MM.1S (cell line): ENCODE results near the gene ACAA1.

ENCODE experiments used
- DNase-seq: peaks from one replicate; pipeline ENCODE4 v3.0.0-alpha.2; 2015
- H2AFZ ChIP-seq: fragments of 300-600 bp; sonication (generic); 2 replicates; pipeline ENCODE4 v1.6.0; 2016; ENCODE audit warnings: antibody characterized with exemption, low read length
- H3F3A ChIP-seq: fragments of 300-600 bp; sonication (generic); 2 replicates; pipeline ENCODE4 v1.6.1; 2016; ENCODE audit warnings: mild to moderate bottlenecking, antibody characterized with exemption, low read length, moderate library complexity, mixed read lengths; ENCODE audit not compliant: insufficient read depth
- H3K27ac ChIP-seq: fragments of 300-600 bp; sonication (generic); 2 replicates; pipeline ENCODE4 v1.5.1; 2016; ENCODE audit warnings: mild to moderate bottlenecking, low read length
- H3K27me3 ChIP-seq: fragments of 300-600 bp; sonication (generic); replicated peaks from 2 replicates; pipeline ENCODE4 v1.6.0; 2016; ENCODE audit warnings: low read length; ENCODE audit not compliant: insufficient read depth
- H3K36me3 ChIP-seq: fragments of 300-600 bp; sonication (generic); replicated peaks from 2 replicates; pipeline ENCODE4 v1.6.1; 2016; ENCODE audit warnings: mild to moderate bottlenecking, low read length, mixed read lengths; ENCODE audit not compliant: insufficient read depth
- H3K4me1 ChIP-seq: fragments of 300-600 bp; sonication (generic); 2 replicates; pipeline ENCODE4 v1.6.1; 2016; ENCODE audit warnings: low read length, mixed read lengths
- H3K4me2 ChIP-seq: fragments of 300-600 bp; sonication (generic); 2 replicates; pipeline ENCODE4 v1.6.0; 2016; ENCODE audit warnings: low read depth, low read length
- H3K4me3 ChIP-seq: fragments of 300-600 bp; sonication (generic); 2 replicates; pipeline ENCODE4 v1.5.1; 2016; ENCODE audit warnings: low read length, mixed read lengths
- H3K79me2 ChIP-seq: fragments of 300-600 bp; sonication (generic); 2 replicates; pipeline ENCODE4 v1.6.1; 2016; ENCODE audit warnings: mixed run types, low read length, mixed read lengths
- H3K9ac ChIP-seq: fragments of 300-600 bp; sonication (generic); 2 replicates; pipeline ENCODE4 v1.6.1; 2016; ENCODE audit warnings: low read length, mixed read lengths
- H3K9me2 ChIP-seq: fragments of 300-600 bp; sonication (generic); replicated peaks from 2 replicates; pipeline ENCODE4 v1.6.1; 2016; ENCODE audit warnings: mild to moderate bottlenecking, low read length, mixed read lengths; ENCODE audit not compliant: insufficient read depth
- H3K9me3 ChIP-seq: fragments of 300-600 bp; sonication (generic); replicated peaks from 2 replicates; pipeline ENCODE4 v1.6.1; 2016; ENCODE audit warnings: mild to moderate bottlenecking, low read length, mixed read lengths; ENCODE audit not compliant: insufficient read depth
- H4K20me1 ChIP-seq: fragments of 300-600 bp; sonication (generic); 2 replicates; pipeline ENCODE4 v1.6.1; 2016; ENCODE audit warnings: mild to moderate bottlenecking, low read length, moderate library complexity, mixed read lengths; ENCODE audit not compliant: insufficient read depth
- EZH2 ChIP-seq: fragments of 300-600 bp; sonication (generic); optimal IDR thresholded peaks from 2 replicates; pipeline ENCODE3; 2017; ENCODE audit warnings: low read depth, mild to moderate bottlenecking, antibody characterized with exemption, low read length, mixed read lengths
- EZH2phosphoT487 ChIP-seq: fragments of 300-600 bp; sonication (generic); IDR thresholded peaks from 2 replicates; pipeline ENCODE4 v1.6.1; 2018; ENCODE audit warnings: antibody characterized with exemption, low read length
- TF ChIP-seq, protein P1 (sequence below): fragments of 300-600 bp; sonication (generic); IDR thresholded peaks from 2 replicates; pipeline ENCODE4 v1.5.1; 2016; ENCODE audit warnings: antibody characterized with exemption, low read length, mixed read lengths

Gene ACAA1

DNA sequence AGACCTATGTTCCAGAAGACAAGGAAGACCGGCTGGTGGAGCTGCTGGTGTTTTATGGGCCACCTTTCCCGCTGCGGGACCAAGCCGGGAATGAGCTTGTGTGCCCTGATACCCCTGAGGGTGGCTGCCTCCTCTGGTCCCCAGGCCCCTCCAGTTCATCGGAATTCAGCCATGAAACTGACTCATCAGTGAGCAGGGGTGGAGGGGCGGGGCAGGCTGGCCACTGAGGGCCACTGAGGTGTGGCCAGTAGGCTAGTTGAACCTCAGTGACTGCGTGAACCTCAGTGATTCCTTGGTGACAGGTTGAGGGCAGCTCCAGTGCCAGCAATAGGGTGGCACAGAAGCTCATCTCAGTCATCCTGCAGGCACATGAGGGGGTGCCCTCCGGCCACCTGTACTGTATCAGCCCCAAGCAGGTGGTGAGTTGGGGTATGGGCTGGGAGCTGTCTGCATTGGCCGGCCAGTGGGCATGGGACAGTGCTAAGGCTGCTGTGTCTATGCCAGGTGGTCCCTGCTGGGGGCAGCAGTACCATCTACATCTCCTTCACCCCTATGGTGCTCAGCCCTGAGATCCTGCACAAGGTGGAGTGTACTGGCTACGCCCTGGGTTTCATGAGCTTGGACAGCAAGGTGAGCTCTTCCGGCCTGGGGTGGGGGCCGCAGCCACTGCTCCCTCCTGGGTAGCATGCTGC, 20.3 kb downstream of the ACAA1 start:
- TF ChIP-seq EZH2 (no peak), EZH2phosphoT487 (no peak)
- TF ChIP-seq, protein P1, sequence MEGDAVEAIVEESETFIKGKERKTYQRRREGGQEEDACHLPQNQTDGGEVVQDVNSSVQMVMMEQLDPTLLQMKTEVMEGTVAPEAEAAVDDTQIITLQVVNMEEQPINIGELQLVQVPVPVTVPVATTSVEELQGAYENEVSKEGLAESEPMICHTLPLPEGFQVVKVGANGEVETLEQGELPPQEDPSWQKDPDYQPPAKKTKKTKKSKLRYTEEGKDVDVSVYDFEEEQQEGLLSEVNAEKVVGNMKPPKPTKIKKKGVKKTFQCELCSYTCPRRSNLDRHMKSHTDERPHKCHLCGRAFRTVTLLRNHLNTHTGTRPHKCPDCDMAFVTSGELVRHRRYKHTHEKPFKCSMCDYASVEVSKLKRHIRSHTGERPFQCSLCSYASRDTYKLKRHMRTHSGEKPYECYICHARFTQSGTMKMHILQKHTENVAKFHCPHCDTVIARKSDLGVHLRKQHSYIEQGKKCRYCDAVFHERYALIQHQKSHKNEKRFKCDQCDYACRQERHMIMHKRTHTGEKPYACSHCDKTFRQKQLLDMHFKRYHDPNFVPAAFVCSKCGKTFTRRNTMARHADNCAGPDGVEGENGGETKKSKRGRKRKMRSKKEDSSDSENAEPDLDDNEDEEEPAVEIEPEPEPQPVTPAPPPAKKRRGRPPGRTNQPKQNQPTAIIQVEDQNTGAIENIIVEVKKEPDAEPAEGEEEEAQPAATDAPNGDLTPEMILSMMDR: no peak
- H4K20me1 ChIP-seq: no peaks in the 10 kb centered on the region
- no peaks in the 10 kb centered on the region for H3K79me2 ChIP-seq

DNA sequence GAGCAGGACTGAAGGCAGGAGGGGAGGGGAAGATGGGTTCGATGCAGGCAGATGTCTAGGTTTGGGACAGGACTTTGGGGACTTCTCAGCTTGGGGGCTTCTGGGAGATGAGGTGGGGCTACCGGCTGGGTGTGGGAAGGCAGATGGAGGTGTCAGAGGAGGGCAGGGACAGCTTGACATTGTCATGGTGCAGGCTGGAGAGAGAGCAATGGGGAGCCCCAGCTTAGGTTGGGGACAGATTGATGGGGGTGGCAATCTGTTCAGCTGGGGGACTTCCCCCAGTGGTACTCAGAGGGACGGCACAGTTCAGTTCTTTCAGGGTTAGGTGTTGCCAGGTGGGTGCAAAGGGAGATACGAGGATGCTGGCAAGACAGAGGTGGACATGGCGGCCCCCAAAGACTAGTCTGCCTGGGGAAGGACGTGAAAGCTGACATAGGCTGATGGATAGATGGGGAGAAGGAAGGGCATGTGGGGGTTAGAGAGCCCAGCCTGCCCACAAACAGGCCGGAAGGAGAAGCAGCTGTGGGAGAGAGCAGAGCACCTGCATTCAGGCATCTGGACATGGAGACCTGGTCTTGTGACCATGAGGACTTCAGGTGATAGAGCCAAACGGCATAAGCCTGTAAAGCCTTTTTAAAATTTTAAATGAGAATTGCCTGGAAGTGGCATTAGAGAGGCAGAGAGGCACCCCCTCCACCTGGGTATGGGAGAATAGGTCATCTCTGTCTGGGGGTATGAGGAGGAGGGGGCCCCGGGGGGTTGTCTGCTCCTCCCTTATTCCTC, 21.1 kb downstream of the ACAA1 start:
- Histone ChIP-seq H3K79me2 (no peaks in the 10 kb centered on the region), H3K27ac (no peak overlapping the region), H3K9me3 (no peaks in the 10 kb centered on the region), H3K4me2 (no peak overlapping the region), H2AFZ (no peak overlapping the region), H3K4me3 (no peak overlapping the region), H3K9ac (no peak overlapping the region), H3K9me2 (no peaks in the 10 kb centered on the region), H3K4me1 (no peaks in the 10 kb centered on the region), H4K20me1 (no peaks in the 10 kb centered on the region), H3K36me3 (no peaks in the 10 kb centered on the region), H3F3A (no peaks in the 10 kb centered on the region), H3K27me3 (no peaks in the 10 kb centered on the region)
- no peak for DNase-seq
- TF ChIP-seq EZH2 (no peak), EZH2phosphoT487 (no peak)
- TF ChIP-seq, protein P1: no peak

More for the DNA sequence above, 20.3 kb downstream of the ACAA1 start:
- Histone ChIP-seq H3K9me2 (no peaks in the 10 kb centered on the region), H3F3A (no peaks in the 10 kb centered on the region), H2AFZ (no peak overlapping the region), H3K36me3 (no peaks in the 10 kb centered on the region), H3K4me2 (no peak overlapping the region), H3K4me3 (no peak overlapping the region), H3K27ac (no peak overlapping the region), H3K27me3 (no peaks in the 10 kb centered on the region), H3K9ac (no peak overlapping the region), H3K4me1 (no peaks in the 10 kb centered on the region), H3K9me3 (no peaks in the 10 kb centered on the region)
- DNase-seq: no peak

- no peak overlapping the region for H3K4me3 ChIP-seq
- TF ChIP-seq EZH2phosphoT487 (no peak), EZH2 (no peak)
- TF ChIP-seq, protein P1: no peak
- H3K27me3 ChIP-seq: no peaks in the 10 kb centered on the region
- no peak overlapping the region for H3K27ac ChIP-seq
- no peaks in the 10 kb centered on the region for H3K4me1 ChIP-seq
- H2AFZ ChIP-seq: no peak overlapping the region
- DNase-seq: no peak
- H3K36me3 ChIP-seq: no peaks in the 10 kb centered on the region
- H3K79me2 ChIP-seq: no peaks in the 10 kb centered on the region
- no peak overlapping the region for H3K9ac ChIP-seq
- H3F3A ChIP-seq: no peaks in the 10 kb centered on the region
- H4K20me1 ChIP-seq: no peaks in the 10 kb centered on the region
- H3K9me3 ChIP-seq: no peaks in the 10 kb centered on the region
- no peaks in the 10 kb centered on the region for H3K9me2 ChIP-seq
- no peak overlapping the region for H3K4me2 ChIP-seq
These were observed 21.9 kb downstream of the ACAA1 start for GRCh38 chr3:38114875-38115644.
